Muscle of back (tissue), 11 donors: ENCODE measurements around the gene SMOC1. TPM values are rescaled to one million over a fixed set of nuclear protein-coding genes. Genes with fewer than 3 reads are reported as not detected.
"Not testable (repeated sequence)": the region's sequence is repeated elsewhere in the genome, so short reads cannot be mapped to it uniquely, and the experiment has no call there.

Experiments
- DNase-seq, 3 donors: peaks; one replicate each; pipeline versions ENCODE4 v3.0.0 to v3.0.0-alpha.2; 2013
- polyA plus RNA-seq, 10 donors: library from polyadenylated mRNA; unstranded; fragments of 120-200 nt; gene quantifications; one replicate each; pipeline ENCODE4 v1.2.1, GENCODE V29; 2013; ENCODE audit not compliant: insufficient read length in 10 of 10

Gene SMOC1
- polyA plus RNA-seq, 10 donors, result 2.9 to 10.8 (median 4.7) TPM

DNA sequence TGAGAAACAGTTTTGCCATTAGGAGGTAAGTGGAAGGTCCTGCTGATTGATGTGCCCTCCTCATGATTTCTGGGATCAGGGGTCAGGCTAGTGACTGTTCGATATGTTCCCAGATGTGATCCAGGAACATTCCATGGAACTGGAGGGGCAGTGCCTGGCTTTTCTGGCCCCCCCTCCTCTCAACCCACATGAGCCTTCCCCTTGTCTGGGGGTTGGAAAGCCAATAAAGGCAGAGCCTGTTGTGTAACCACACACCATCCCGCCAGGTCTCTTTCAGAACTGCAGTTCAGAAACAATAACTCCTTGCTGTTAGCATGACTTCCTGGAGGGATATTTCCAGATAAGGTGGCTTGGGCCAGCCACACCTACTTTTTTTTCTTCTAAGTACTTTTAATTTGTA is 17.8 kb downstream of the SMOC1 start:
- DNase-seq, result no peak

DNA sequence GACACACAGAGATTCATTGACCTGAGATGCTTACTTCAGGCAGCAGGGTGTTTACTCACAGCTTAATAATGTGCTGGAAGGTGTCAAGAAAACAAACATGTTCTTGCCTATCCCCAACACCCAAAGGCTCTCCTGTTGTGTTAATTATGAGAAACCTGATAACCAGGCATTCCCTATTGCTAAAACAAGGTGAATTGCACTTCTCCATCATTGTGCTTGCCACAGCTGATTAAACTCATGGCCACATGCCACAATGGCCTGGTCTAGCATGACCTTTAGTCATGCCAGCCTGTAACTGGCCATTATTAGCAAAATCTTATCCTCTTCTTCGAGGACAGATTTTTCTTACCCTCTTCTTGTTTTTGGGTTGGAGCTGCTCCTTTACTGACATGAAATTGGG is 21.4 kb downstream of the SMOC1 start:
- DNase-seq, result no peak

DNA sequence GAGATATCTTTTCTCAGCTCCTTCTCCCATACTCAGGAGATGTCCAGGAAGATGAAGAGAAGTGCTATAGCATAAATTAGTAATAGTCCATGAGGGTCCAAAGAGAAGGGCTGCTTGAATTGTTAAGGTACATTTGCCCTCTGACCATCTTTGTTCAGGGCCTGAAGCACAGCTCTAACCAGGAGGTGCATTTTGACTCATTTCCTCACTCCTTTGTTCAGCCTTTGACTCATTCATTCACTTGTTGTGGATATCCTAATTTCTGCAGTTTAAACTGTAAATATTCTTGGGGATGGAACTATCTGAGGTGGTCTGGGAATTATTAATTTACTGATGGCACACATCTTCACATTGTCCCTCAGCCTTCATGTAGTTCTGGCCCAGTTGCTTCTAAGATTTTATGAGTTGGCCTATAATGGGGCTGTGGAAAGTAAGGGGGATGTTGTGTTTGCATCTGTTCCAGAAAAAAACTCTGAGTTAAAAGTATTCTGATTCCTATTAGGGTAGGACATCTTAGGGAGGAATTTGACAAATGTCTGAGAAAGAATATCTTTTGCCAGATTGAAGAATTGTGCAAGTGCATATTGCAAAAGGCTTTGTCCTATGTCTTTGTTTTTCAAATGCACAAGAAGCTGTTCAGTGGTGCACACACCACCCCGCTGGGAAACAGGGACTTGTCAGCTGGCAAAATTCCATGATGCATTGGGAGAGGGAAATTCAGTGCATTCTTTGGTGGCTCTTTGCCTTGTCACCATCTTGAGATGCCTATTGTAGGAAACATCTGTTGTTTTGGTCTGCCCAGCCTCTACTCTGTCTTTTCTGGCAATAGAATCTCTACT is 22.1 kb downstream of the SMOC1 start:
- peak in 1 of 3 donors; percentile 14 for DNase-seq

DNA sequence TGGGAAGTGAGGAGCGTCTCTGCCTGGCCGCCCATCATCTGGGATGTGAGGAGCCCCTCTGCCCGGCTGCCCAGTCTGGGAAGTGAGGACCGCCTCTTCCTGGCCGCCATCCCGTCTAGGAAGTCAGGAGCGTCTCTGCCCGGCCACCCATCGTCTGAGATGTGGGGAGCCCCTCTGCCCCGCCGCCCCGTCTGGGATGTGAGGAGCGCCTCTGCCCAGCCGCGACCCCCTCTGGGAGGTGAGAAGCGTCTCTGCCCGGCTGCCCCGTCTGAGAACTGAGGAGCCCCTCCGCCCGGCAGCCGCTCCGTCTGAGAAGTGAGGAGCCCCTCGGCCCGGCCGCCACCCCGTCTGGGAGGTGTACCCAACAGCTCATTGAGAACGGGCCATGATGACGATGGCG is 23.8 kb downstream of the SMOC1 start:
- not testable (repeated sequence) for DNase-seq

DNA sequence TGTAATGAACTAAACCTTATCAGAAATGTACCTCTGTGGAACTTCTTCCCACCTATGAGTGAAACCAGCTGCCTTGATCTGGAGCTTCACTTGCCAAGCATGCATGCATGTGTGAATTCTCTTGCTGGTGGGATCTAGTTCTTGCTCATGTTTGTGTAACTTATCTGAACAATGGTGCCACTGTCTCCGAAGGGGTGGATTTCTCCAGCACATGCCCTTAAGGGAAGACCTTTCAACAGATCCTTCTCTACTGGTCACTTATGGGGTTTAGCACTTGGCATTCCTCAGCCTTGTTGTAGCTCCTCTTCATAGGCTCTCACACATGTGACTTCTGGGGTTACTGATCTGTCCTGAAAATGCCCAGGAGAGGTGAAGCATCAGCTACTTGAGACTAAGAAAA is 25.0 kb downstream of the SMOC1 start:
- DNase-seq, result no peak

DNA sequence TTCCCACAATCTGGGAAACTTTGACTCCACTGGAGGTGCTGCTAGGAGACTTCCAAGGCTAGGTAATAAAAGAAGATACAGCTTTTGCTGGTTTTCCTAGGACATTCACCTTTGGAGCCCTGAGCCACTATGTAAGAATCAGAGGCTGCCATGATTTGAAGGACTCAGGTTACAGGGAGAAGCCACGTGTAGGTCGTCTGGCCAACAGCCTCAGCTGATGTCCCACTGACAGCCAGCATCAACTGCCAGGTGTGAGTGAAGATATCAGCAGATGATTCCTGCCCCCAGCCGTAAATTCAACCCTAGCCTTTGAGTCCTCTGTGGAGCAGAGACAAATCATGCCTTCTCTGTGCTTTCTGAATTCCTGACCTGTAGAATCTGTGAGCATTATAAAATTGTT is 27.0 kb downstream of the SMOC1 start:
- no peak for DNase-seq

DNA sequence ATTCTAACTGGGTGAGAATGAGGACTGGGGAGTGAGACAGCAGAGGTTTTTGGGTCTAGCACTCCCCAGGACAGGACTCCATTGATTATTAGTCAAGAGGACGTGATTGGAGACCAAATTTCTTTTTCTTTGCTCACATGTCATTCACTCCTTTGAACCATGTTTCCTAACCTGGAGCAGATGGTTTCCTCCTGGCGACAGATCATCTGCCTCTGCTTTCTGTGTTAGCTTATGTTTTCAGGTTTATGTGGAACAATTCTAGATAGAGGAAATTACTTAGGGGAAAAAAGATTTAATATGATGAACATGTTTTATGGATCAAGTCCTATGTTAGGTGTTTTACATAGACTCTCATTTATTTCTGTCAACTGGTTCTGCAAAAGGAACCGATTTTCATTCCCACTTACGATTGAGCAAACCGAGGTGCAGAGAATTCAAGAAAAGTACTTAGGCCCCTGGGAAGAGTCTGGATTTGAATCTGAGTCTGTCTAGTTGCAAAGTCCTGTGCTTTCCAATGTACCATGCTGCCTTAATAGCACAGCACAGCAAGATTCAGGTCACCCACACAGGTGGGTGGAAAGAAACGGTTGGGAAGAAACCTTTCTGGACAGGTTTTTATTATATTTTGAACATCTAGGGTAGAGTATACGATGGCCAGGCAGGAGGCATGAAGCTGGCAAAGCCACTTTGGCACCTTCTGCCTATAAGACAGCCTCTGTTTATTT is 30.8 kb downstream of the SMOC1 start:
- no peak for DNase-seq

DNA sequence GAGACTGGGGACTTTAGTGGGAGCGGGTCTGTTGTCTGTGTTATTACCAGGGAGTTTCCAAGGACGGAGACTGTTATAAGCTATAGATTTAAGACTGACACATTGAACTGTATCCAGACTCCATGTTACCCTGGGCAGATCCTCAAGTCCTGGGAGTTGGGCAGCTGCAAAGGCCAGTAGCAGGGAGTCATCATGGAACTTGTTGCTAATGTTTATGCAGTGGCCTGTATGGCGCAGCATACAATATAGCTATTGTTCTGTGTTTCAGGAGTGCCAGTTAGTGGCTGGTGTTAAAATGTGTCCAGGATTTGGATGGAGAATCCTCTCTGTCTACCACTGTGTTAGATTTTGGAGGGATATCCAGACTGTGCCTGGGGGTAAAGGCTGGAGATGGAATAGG is 31.7 kb downstream of the SMOC1 start:
- DNase-seq, result no peak

DNA sequence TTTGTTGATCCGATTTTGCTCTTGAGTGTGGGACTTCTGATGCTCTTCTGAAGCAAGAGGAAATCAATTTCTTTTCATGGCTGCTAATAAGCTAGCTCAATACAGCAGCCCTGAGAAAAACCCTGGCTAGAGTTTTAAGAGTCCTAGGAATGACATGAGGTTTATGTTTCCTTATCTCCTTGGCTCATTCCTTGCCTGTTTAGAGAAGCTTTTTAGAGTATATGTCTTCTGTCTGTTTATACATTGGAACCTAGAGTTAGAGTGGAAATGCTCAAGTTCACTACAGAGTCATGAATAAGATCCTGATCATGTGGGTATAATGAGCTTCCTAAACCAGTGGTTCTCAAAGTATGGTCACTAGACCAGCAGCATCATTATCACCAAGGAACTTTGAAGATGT is 34.5 kb downstream of the SMOC1 start:
- no peak for DNase-seq

DNA sequence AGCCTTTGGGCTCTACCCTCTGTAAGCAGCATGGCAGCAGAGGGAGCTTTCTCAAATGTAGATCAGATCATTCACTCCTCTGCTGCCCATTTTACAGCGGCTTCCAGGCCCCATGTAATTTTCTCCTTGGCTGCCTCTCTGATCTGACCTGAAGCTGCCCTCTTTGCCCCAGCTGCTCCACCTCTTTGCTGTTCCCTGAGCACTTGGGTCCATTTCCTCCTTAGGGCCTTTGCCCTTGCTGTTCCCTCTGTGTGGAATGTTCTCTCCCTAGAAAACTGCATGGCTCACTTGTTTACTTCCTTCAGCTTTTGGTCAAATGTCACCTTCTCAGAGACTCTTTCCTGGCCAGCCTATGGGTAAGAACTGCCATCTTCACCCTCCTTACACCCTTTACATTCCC is 37.2 kb downstream of the SMOC1 start:
- no peak for DNase-seq

DNA sequence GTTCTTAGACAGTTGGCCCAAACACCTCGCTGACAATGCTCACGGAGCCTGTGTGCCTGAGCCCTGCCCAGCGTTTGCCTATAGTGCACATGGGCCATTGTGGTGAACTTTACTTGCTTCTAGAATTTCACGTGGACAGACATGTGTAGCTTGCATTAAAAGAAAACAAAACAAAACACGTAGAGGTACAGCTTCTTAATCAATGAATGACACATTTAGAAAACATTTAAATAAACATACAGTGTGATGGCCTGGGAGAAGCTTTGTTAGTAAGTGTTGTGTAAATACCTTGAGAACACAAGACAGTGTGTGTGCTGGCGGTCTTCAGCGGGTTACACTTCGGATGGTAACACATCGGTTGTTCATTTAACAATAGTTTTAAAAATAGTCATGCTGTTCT is 38.1 kb downstream of the SMOC1 start:
- DNase-seq, result no peak

DNA sequence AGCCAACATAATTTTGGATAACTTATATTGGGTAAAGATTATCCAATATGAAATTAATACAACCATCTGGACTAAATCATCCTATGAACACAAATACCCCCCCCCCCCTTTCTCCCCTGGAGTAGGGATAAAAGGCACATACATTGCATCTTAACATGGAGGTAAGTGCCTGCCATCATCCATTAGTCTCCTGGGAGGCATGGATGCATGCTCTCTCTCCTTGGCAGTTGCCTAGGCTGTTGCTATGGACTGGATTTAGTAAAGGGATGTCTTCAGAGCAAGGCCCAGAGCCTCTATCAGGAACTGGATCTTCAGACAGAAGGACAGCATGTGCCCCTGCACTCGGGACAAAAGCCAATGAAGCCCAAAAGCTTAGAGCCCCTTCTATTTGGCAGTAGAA is 40.6 kb downstream of the SMOC1 start:
- no peak for DNase-seq

DNA sequence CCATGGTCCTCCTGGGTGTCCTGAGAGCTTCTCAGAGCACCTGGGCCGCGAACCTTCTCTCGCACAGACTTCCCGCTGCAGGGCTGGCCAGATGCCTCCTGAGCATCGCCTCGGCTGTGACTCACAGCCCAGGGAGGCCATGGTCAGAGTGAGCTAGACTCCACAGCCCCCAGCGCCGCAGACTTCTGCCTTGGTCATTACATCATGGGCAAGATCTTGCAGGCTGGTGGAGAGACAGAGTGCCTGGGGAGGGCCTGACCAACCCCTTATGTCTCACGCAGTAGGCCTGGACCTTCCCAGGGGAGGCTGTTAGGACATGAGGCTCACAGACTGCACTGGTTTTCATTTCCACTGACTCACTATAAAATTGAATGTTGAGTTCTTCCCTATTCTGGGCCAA is 41.8 kb downstream of the SMOC1 start:
- no peak for DNase-seq

DNA sequence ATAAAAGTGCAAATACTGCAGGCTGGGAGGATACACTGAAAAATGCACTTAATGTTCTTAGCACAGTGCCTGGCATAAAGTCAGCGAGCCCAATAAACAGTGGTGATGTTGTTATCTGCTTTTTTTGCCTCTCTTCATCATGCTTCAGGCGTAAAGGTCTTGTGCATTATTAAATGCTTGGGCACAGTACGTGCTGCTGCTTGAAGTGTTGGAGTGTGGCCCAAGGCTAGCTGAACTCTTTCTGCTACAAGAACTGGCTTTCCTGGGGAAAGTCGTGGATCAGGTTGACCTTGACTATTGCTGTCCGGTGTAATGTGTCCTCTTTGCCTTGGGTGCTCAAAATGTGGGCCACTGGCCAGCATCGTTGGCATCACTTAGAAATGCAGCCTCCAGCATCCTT is 43.0 kb downstream of the SMOC1 start:
- DNase-seq, result no peak

DNA sequence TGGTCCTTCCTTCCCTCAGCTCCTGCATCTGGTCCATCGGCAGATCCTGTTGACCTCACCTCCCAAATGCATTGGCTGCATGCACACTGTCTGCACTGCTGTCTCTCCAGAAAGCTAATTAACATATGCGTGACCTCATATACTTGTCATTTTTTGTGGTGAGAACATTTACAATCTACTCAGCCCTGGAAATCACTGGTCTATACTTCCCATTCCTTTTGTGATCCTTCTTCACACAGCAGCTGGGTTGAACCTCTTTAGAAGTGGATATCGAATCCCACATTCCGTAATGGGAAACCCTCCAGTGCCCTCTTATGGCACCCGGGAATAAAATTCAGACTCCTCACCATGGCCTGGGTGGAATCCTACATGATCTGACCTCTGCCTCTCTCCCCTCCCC is 45.0 kb downstream of the SMOC1 start:
- no peak for DNase-seq

DNA sequence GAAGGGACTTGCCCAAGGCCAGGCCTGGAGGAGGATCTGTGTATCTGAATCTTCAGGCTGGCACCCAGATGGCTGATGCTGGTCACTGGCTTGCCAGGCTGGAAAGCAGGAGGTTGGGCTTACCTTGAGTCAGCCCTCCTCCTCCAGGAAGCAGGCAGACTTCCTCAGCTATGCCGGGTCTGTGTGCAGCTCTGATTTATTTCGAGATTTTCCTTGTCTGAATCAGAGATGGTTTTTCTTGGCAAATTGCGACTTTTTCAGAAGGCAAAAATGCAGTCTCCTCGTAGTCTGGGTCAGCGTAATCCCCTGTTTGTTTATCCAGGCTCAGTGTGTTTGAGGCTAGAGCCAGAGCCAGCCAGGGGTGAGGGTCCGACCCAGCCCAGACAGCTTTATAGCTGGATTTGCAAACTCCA is 48.9 kb downstream of the SMOC1 start:
- DNase-seq, result no peak

DNA sequence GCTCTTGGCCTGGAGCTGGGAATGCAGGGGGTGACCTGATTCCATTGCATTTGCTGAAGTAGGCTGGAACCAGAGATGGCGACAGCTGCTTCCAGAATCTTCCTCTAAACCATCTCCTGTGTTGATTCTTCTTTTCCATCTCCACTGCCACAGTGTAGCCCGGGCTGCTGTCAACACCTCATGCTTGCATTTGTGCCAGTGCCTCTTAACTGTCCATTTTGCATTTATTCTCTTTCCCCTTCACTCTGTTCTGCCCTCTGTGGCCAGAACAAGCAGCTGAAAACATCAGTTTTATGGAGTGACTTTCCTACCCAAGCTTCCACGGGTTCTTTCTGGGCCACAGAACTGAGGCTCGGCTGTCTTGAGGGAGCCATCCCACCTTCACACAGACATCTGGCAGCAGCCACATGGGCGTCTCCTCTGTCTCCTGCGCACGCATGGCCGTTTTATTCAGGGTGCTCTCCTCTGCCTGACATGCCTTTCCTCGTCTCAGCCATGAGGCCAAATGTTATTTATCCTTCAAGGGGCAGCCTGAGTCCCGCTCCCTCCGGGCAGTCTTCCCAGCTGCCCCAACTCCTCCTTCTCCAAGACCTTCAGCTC is 51.7 kb downstream of the SMOC1 start:
- no peak for DNase-seq

DNA sequence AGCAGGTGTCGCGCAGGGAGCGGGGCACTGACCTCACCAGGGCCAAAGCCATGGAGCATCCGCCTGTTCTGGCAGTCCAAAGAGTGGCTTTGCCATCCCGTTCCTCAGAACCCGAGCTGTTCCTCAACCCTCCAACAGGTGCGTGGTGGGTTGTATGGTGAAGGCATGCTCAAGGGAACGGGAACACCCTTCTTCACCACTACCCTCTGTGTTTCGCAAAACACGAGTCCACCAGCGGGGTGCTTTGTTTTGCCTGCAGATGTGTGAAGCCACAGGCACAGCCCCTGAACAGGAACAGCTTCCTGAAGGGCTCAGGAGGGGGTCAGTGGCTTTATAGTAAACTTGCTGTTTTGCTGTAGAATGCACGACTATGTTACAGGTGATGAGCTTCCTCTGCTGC is 52.7 kb downstream of the SMOC1 start:
- DNase-seq, result no peak

DNA sequence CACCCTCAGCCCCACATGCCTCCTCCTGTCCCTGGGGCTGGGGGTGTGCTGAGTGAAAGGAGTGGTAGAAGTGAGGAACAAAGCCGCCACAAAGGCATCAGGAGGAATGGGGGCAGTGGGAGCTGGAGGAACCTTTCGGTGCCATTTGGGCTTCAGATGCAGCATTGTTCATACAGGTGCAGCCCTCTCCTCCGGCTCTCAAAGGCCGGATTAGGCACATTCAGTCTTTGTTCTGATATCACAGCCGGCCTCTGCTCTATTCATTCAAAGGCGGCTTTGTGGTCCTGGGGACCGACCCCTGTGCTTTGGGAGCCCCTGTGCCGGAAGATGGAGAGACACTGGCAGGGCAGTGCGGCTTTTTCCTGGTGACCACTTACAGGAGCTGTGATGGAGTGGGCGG is 53.2 kb downstream of the SMOC1 start:
- no peak for DNase-seq

DNA sequence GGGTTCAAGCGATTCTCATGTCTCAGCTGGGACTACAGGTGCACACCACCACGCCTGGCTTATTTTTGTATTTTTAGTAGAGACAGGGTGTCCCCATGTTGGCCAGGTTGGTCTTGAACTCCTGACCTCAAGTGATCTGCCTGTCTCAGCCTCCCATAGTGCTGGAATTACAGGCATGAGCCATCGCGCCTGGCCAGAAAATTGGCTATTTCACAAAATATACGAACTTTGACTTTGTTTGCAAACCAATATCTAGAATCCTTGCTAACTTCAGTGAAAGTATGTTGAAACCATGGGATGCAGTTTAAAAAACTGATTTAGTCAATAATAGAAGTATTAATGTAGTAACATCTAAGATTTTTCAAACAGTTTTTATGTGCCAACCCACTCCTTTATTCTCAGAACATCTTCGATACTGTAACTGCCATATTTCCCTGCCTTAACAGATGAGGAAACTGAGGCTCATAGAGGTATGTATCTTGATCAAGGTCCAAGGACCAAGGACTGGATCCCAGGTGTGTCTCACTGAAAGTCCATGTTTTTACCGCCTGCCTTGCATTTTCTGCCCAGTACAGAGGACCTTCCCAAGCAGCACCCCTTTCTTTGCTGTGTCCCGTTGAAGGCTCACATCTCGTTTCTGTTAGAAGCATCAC is 54.5 kb downstream of the SMOC1 start:
- no peak for DNase-seq

DNA sequence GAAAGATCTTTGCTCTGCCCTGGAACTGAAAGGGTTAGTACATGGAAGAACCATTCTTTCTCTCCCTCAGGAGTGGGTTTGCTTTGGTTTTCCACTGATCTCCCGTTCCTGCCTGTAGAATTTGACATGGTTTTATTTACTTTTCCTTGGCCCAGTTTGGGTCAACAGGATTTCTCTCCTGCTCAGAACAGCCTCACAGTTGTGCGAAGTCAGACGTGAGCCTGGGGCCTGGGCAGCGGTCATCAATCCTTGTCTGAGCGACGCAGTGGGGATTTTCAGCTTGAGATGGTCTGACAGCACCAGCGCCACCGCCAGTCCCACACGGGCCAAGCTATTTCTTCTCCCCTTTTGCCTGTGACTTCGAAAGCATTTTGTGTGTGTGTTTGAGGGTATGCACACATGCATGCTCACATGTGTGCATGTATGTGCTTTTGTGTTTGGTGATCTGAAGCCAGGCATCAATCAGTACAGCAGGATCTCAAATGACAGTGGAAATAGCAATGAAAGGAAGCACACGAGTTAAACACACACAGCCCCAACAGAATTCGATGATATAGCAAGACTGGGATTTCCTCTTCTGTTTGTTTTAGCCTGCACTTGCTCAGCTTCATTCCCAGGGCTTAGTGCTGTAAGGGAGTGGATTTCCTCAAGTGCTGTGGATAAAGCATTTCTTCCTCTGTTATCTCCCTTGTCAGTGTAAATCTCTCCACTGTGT is 58.3 kb downstream of the SMOC1 start:
- no peak for DNase-seq

DNA sequence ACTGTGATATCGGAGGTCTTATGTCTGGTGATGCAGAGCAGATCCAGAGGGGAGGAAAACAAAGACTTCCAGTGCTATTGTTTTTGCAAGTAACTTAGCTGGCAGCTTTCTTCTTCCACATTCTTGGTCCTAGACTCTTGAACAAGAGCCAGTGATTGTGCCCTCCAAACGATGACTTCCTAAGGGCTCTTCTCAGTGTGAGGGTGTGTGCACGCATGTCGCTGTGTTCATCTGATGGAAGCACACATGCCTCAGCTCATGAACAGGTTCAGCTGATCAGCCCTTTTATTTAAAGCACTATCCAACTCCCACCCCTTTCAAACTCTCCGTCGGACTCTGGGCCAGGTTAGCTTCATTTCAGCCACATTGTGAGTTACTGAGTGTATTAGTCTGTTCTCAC is 59.5 kb downstream of the SMOC1 start:
- DNase-seq, result no peak
